HEK293 (cell line): Measurements from ENCODE around the gene TMEM184B.

Experiments
- CTCF ChIA-PET: fragments of 350-600 bp; formaldehyde crosslinking; extraction: SDS; loops from one replicate; lab custom pipeline; 2021; ENCODE audit warnings: antibody characterized with exemption; lab: Yijun Ruan, JAX
- POLR2A ChIA-PET: fragments of 300-600 bp; formaldehyde crosslinking; extraction: SDS; loops from one replicate; lab custom pipeline; 2020; ENCODE audit warnings: antibody characterized with exemption, inconsistent platforms; lab: Yijun Ruan, JAX
- H3K27ac ChIP-seq: fragments of 200-500 bp; sonication (Bioruptor generic); 2 replicates; pipeline ENCODE4 v1.5.1; 2014; ENCODE audit warnings: low read depth, low read length, control low read depth, inconsistent platforms; ENCODE audit errors: extremely low read depth
- H3K36me3 ChIP-seq, 2 experiments: fragments of 200-500 bp in 1 of 2; sonication (Bioruptor generic) in 1 of 2; 1 replicate in 1 of 2; 2 replicates in 1 of 2; pipeline ENCODE4 v1.5.1; 2014 to 2017; ENCODE audit warnings: inconsistent platforms in 2 of 2, low read length in 2 of 2; ENCODE audit not compliant: control insufficient read depth in 2 of 2, insufficient read depth in 1 of 2
- H3K4me1 ChIP-seq: fragments of 200-500 bp; sonication (Bioruptor generic); 2 replicates; pipeline ENCODE4 v1.5.1; 2014; ENCODE audit warnings: mild to moderate bottlenecking, low read length, inconsistent platforms; ENCODE audit not compliant: control insufficient read depth, insufficient read depth
- H3K4me3 ChIP-seq: 2 replicates; pipeline ENCODE4 v1.5.1; 2011; ENCODE audit warnings: low read depth, mild to moderate bottlenecking, control low read depth, low read length, moderate library complexity
- H3K9me3 ChIP-seq: fragments of 200-500 bp; sonication (Bioruptor generic); 2 replicates; pipeline ENCODE4 v1.5.1; 2014; ENCODE audit warnings: low read depth, low read length, inconsistent platforms; ENCODE audit not compliant: control insufficient read depth, insufficient read depth
- GLI2 ChIP-seq: fragments of 450-650 bp; formaldehyde crosslinking; IDR thresholded peaks from 2 replicates; pipeline ENCODE4; 2017; ENCODE audit warnings: missing biosample characterization, missing genetic modification characterization, low read depth, borderline replicate concordance
- GLIS1 ChIP-seq: fragments of 450-650 bp; formaldehyde crosslinking; IDR thresholded peaks from 2 replicates; pipeline ENCODE4 v1.5.1; 2016; ENCODE audit warnings: missing biosample characterization, missing genetic modification characterization
- INSM2 ChIP-seq: fragments of 450-650 bp; formaldehyde crosslinking; IDR thresholded peaks from 2 replicates; pipeline ENCODE4 v1.5.1; 2016; ENCODE audit warnings: missing biosample characterization, missing genetic modification characterization
- KLF16 ChIP-seq: fragments of 450-650 bp; formaldehyde crosslinking; IDR thresholded peaks from 2 replicates; pipeline ENCODE4 v1.5.1; 2017; ENCODE audit warnings: missing biosample characterization, missing genetic modification characterization
- KLF8 ChIP-seq: fragments of 450-650 bp; formaldehyde crosslinking; IDR thresholded peaks from 2 replicates; pipeline ENCODE4 v1.5.1; 2016; ENCODE audit warnings: missing biosample characterization, missing genetic modification characterization
- PRDM10 ChIP-seq: fragments of 450-650 bp; formaldehyde crosslinking; IDR thresholded peaks from 2 replicates; pipeline ENCODE4 v1.5.1; 2016; ENCODE audit warnings: missing biosample characterization, missing genetic modification characterization
- ZBTB20 ChIP-seq: fragments of 450-650 bp; formaldehyde crosslinking; IDR thresholded peaks from 2 replicates; pipeline ENCODE4 v1.5.1; 2016; ENCODE audit warnings: missing biosample characterization, missing genetic modification characterization
- ZBTB26 ChIP-seq: fragments of 450-650 bp; formaldehyde crosslinking; optimal IDR thresholded peaks from 2 replicates; pipeline ENCODE3; 2016; ENCODE audit warnings: missing biosample characterization, mild to moderate bottlenecking, missing genetic modification characterization
- ZBTB44 ChIP-seq: fragments of 450-650 bp; IDR thresholded peaks from 2 replicates; pipeline ENCODE4 v1.5.1; 2018; ENCODE audit warnings: missing biosample characterization, mild to moderate bottlenecking, missing genetic modification characterization
- ZBTB7A ChIP-seq: fragments of 450-650 bp; formaldehyde crosslinking; IDR thresholded peaks from 2 replicates; pipeline ENCODE4 v1.5.1; 2016; ENCODE audit warnings: low read depth, missing biosample characterization, missing genetic modification characterization
- ZFHX2 ChIP-seq: fragments of 450-650 bp; formaldehyde crosslinking; conservative IDR thresholded peaks from 2 replicates; pipeline ENCODE4 v1.5.1; 2016; ENCODE audit warnings: missing biosample characterization, missing genetic modification characterization
- ZFP37 ChIP-seq: fragments of 450-650 bp; formaldehyde crosslinking; IDR thresholded peaks from 2 replicates; pipeline ENCODE4 v1.5.1; 2016; ENCODE audit warnings: missing biosample characterization, missing genetic modification characterization
- ZNF335 ChIP-seq: fragments of 450-650 bp; formaldehyde crosslinking; conservative IDR thresholded peaks from 2 replicates; pipeline ENCODE4 v1.5.1; 2016; ENCODE audit warnings: missing biosample characterization, missing genetic modification characterization
- ZNF391 ChIP-seq: fragments of 450-650 bp; formaldehyde crosslinking; IDR thresholded peaks from 2 replicates; pipeline ENCODE4 v1.5.1; 2016; ENCODE audit warnings: low read depth, missing biosample characterization, missing genetic modification characterization, borderline replicate concordance
- ZNF510 ChIP-seq: fragments of 450-650 bp; formaldehyde crosslinking; IDR thresholded peaks from 2 replicates; pipeline ENCODE4 v1.5.1; 2018; ENCODE audit warnings: mild to moderate bottlenecking, missing genetic modification characterization, missing biosample characterization; ENCODE audit not compliant: insufficient replicate concordance
- ZNF670 ChIP-seq: fragments of 450-650 bp; formaldehyde crosslinking; IDR thresholded peaks from 2 replicates; pipeline ENCODE4 v1.5.1; 2016; ENCODE audit warnings: missing biosample characterization, missing genetic modification characterization, low read depth
- ZNF677 ChIP-seq: fragments of 450-650 bp; IDR thresholded peaks from 2 replicates; pipeline ENCODE4 v1.5.0; 2018; ENCODE audit warnings: missing biosample characterization, mild to moderate bottlenecking, missing genetic modification characterization, moderate library complexity
- ZNF837 ChIP-seq: fragments of 450-650 bp; formaldehyde crosslinking; IDR thresholded peaks from 2 replicates; pipeline ENCODE4 v1.5.1; 2016; ENCODE audit warnings: missing biosample characterization, missing genetic modification characterization
- TF ChIP-seq, protein P1 (sequence below): fragments of 450-650 bp; formaldehyde crosslinking; IDR thresholded peaks from 2 replicates; pipeline ENCODE4; 2016; ENCODE audit warnings: missing biosample characterization, missing genetic modification characterization
- TF ChIP-seq, protein P2 (sequence below): sonication (generic); formaldehyde crosslinking; IDR thresholded peaks from 2 replicates; pipeline ENCODE4 v1.8.1; 2022; ENCODE audit warnings: mild to moderate bottlenecking, moderate library complexity, missing genetic modification reagents
- TF ChIP-seq, protein P3 (sequence below): fragments of 450-650 bp; formaldehyde crosslinking; IDR thresholded peaks from 2 replicates; pipeline ENCODE4 v1.5.1; 2017; ENCODE audit warnings: missing biosample characterization, missing genetic modification characterization

Gene TMEM184B

GRCh38 chr22:38272373-38273134 is at the start of gene TMEM184B:
Gene TMEM184B, minus strand, starts transcription at chr22:38273010. Its CDS starts 25,049 bp downstream, at chr22:38247961.
- Histone ChIP-seq H3K9me3 (no peaks in the 10 kb centered on the region), H3K4me1 (peaks cover 9% of the 10 kb centered on the region; the same call in 1 of the 2 replicates), H3K4me3 (peak within 1 kb of the TSS; percentile 93), H3K27ac (peak within 1 kb of the TSS; percentile 75), H3K36me3 (peaks cover 0 to 10% of the 10 kb centered on the region in 2 experiments; a peak in 1 of 3 replicates)
- ChIA-PET POLR2A (interaction anchor here (1.1 to 1.2 kb wide), 3 partner anchors 11 to 14 kb away, joined by 3 to 4 read pairs (median 3); no protein-coding TSS in a partner anchor), CTCF (interaction anchor here (1.1 kb wide), 1 partner anchor 9 kb away, joined by 4 read pairs; no protein-coding TSS in a partner anchor)
- TF ChIP-seq KLF16 (tag by site-specific recombination) (peak; percentile 61; the same call in 1 of the 2 replicates), ZBTB20 (peak; percentile 90), ZNF391 (tag by site-specific recombination) (0 out of 2 replicates have a peak, but pooled peaks have one; percentile 33), ZBTB26 (tag by site-specific recombination) (peak; percentile 61), GLI2 (tag by site-specific recombination) (no peak), ZNF677 (tag by site-specific recombination) (0 out of 2 replicates have a peak, but pooled peaks have one; percentile 26), ZFHX2 (tag by site-specific recombination) (peak; percentile 97), KLF8 (tag by site-specific recombination) (no peak), ZNF510 (tag by site-specific recombination) (no peak), ZFP37 (tag by site-specific recombination) (no peak), ZNF335 (tag by site-specific recombination) (peak; percentile 70), ZBTB7A (tag by site-specific recombination) (peak; percentile 33; the same call in 1 of the 2 replicates), ZNF670 (tag by site-specific recombination) (no peak), INSM2 (tag by site-specific recombination) (no peak), PRDM10 (tag by site-specific recombination) (0 out of 2 replicates have a peak, but pooled peaks have one; percentile 42), ZBTB44 (tag by site-specific recombination) (no peak), GLIS1 (tag by site-specific recombination) (peak; percentile 100), ZNF837 (tag by site-specific recombination) (no peak)
- TF ChIP-seq, protein P1, sequence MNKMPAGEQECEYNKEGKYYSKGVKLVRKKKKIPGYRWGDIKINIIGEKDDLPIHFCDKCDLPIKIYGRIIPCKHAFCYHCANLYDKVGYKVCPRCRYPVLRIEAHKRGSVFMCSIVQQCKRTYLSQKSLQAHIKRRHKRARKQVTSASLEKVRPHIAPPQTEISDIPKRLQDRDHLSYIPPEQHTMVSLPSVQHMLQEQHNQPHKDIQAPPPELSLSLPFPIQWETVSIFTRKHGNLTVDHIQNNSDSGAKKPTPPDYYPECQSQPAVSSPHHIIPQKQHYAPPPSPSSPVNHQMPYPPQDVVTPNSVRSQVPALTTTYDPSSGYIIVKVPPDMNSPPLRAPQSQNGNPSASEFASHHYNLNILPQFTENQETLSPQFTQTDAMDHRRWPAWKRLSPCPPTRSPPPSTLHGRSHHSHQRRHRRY (tag by site-specific recombination), result no peak
- TF ChIP-seq, protein P2, sequence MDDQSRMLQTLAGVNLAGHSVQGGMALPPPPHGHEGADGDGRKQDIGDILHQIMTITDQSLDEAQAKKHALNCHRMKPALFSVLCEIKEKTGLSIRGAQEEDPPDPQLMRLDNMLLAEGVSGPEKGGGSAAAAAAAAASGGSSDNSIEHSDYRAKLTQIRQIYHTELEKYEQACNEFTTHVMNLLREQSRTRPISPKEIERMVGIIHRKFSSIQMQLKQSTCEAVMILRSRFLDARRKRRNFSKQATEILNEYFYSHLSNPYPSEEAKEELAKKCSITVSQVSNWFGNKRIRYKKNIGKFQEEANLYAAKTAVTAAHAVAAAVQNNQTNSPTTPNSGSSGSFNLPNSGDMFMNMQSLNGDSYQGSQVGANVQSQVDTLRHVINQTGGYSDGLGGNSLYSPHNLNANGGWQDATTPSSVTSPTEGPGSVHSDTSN (CRISPR knock-in tag), result peak; percentile 56; the same call in 1 of the 2 replicates
- TF ChIP-seq, protein P3, sequence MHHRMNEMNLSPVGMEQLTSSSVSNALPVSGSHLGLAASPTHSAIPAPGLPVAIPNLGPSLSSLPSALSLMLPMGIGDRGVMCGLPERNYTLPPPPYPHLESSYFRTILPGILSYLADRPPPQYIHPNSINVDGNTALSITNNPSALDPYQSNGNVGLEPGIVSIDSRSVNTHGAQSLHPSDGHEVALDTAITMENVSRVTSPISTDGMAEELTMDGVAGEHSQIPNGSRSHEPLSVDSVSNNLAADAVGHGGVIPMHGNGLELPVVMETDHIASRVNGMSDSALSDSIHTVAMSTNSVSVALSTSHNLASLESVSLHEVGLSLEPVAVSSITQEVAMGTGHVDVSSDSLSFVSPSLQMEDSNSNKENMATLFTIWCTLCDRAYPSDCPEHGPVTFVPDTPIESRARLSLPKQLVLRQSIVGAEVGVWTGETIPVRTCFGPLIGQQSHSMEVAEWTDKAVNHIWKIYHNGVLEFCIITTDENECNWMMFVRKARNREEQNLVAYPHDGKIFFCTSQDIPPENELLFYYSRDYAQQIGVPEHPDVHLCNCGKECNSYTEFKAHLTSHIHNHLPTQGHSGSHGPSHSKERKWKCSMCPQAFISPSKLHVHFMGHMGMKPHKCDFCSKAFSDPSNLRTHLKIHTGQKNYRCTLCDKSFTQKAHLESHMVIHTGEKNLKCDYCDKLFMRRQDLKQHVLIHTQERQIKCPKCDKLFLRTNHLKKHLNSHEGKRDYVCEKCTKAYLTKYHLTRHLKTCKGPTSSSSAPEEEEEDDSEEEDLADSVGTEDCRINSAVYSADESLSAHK (tag by site-specific recombination), result 0 out of 2 replicates have a peak, but pooled peaks have one; percentile 19
